Liver (tissue), 3 donors: ENCODE data around the gene CHRM5.

Experiments used
- CTCF ChIP-seq: fragments of 150-350 bp; IDR thresholded peaks from 2 replicates; pipeline ENCODE4 v1.5.1; 2017; ENCODE audit warnings: improper control_type of control experiment, low read depth, low read length; ENCODE audit not compliant: missing input control
- GABPA ChIP-seq, 2 donors: IDR thresholded peaks in 1 of 2; conservative IDR thresholded peaks in 1 of 2; 2 replicates each; pipeline ENCODE4 v1.6.1; 2016; ENCODE audit warnings: antibody characterized with exemption in 2 of 2, mild to moderate bottlenecking in 1 of 2, moderate library complexity in 1 of 2
- HNF4A ChIP-seq, 2 donors: conservative IDR thresholded peaks; 2 replicates each; pipeline ENCODE4 v1.6.1; 2016; ENCODE audit warnings: antibody characterized with exemption in 2 of 2, mild to moderate bottlenecking in 2 of 2
- JUND ChIP-seq, 2 donors: IDR thresholded peaks; 2 replicates each; pipeline ENCODE4 v1.6.1; 2016; ENCODE audit warnings: antibody characterized with exemption in 2 of 2
- NR2F2 ChIP-seq: IDR thresholded peaks from 2 replicates; pipeline ENCODE4 v1.6.1; 2016; ENCODE audit warnings: antibody characterized with exemption
- RAD21 ChIP-seq, 2 donors: IDR thresholded peaks; 2 replicates each; pipeline ENCODE4 v1.6.1; 2016; ENCODE audit warnings: antibody characterized with exemption in 2 of 2, mild to moderate bottlenecking in 2 of 2
- SP1 ChIP-seq: IDR thresholded peaks from 2 replicates; pipeline ENCODE4 v1.6.1; 2018; ENCODE audit warnings: antibody characterized with exemption, mild to moderate bottlenecking
- TAF1 ChIP-seq: conservative IDR thresholded peaks from 2 replicates; pipeline ENCODE4 v1.6.1; 2016; ENCODE audit warnings: antibody characterized with exemption, mild to moderate bottlenecking
- YY1 ChIP-seq: IDR thresholded peaks from 2 replicates; pipeline ENCODE4 v1.6.1; 2016; ENCODE audit warnings: antibody characterized with exemption, mild to moderate bottlenecking
- ZBTB33 ChIP-seq: IDR thresholded peaks from 2 replicates; pipeline ENCODE4 v1.6.1; 2016; ENCODE audit warnings: antibody characterized with exemption
- TF ChIP-seq, protein P1 (sequence below): IDR thresholded peaks from 2 replicates; pipeline ENCODE4 v1.6.1; 2016; ENCODE audit warnings: antibody characterized with exemption, mild to moderate bottlenecking
- TF ChIP-seq, protein P2 (sequence below): IDR thresholded peaks from 2 replicates; pipeline ENCODE4 v1.6.1; 2016; ENCODE audit warnings: antibody characterized with exemption
- donor health status: healthy.
- donor health status: healthy.

DNA sequence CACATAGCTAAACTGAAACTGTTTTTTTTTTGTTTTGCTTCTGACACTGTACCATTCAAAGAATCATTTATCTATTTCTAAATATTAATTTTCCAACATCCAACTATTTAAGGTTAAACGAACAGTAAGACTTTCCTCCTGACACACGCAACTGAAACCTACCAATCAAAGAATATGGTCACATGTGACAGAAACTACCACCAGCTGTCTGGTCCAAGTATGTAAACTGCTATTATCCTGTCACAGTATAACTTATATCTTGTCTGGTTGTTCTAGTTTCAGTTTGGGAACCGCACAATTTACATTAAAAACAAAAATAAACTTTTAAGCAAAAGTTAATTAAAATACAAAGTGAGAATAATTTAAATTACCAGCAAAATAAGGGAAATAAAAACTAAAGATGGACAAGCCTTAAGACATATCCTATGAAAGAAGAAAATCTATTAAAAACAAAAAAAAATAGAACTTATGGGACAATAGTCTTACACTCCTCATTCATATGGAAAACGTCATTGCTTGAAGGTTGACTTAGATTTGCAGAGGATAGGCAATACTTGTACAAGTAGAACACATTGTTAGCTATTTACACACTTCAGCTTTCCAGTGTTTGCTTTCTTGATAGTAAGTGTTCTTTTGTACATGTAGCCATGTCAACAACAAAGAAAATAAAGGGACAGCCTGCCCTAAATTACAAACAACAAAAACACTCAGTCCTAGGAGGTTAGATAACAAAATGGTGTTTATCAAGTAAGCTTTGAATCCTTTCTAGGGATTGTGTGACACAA lies 26.8 kb upstream of the CHRM5 start:
- TF ChIP-seq CTCF (no peak), ZBTB33 (no peak), SP1 (no peak), RAD21 (IDR thresholded peaks at IDR 0.05) (no peak), NR2F2 (no peak), JUND (IDR thresholded peaks at IDR 0.05) (no peak), GABPA (IDR thresholded peaks at IDR 0.05 in 1 of 2, conservative IDR thresholded peaks at IDR 0.05 in 1 of 2) (no peak), TAF1 (no peak), YY1 (no peak), HNF4A (conservative IDR thresholded peaks at IDR 0.05) (no peak)
- TF ChIP-seq, protein P1, sequence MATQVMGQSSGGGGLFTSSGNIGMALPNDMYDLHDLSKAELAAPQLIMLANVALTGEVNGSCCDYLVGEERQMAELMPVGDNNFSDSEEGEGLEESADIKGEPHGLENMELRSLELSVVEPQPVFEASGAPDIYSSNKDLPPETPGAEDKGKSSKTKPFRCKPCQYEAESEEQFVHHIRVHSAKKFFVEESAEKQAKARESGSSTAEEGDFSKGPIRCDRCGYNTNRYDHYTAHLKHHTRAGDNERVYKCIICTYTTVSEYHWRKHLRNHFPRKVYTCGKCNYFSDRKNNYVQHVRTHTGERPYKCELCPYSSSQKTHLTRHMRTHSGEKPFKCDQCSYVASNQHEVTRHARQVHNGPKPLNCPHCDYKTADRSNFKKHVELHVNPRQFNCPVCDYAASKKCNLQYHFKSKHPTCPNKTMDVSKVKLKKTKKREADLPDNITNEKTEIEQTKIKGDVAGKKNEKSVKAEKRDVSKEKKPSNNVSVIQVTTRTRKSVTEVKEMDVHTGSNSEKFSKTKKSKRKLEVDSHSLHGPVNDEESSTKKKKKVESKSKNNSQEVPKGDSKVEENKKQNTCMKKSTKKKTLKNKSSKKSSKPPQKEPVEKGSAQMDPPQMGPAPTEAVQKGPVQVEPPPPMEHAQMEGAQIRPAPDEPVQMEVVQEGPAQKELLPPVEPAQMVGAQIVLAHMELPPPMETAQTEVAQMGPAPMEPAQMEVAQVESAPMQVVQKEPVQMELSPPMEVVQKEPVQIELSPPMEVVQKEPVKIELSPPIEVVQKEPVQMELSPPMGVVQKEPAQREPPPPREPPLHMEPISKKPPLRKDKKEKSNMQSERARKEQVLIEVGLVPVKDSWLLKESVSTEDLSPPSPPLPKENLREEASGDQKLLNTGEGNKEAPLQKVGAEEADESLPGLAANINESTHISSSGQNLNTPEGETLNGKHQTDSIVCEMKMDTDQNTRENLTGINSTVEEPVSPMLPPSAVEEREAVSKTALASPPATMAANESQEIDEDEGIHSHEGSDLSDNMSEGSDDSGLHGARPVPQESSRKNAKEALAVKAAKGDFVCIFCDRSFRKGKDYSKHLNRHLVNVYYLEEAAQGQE = no peak
- TF ChIP-seq, protein P2, sequence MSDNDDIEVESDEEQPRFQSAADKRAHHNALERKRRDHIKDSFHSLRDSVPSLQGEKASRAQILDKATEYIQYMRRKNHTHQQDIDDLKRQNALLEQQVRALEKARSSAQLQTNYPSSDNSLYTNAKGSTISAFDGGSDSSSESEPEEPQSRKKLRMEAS = no peak
